ENCODE data around the gene CFL1.

GRCh38 chr11:65826984-65827735 is 30.8 kb downstream of the CFL1 start:
- TF ChIP-seq CTCF (conservative IDR thresholded peaks at IDR 0.05; ENCODE audit: low read length) (no peak), EZH2phosphoT487 (IDR thresholded peaks at IDR 0.05; ENCODE audit: borderline replicate concordance) (no peak)
